IMR-90 (cell line): ENCODE results near the gene WNT4. TPM values are rescaled to one million over a fixed set of nuclear protein-coding genes. Genes with fewer than 3 reads are reported as not detected.

Experiments used
- ATAC-seq: fragments of 200-7000 bp; cut with Tn5 transposase; 2 replicates; pipeline ENCODE4 v1.9.1; 2020; ENCODE audit warnings: low read depth, mild to moderate bottlenecking, moderate library complexity
- BruUV-seq: library from RNA; stranded (reverse); fragments of 400-500 nt; replicated peaks from 2 replicates; lab custom pipeline; 2021; lab: Mats Ljungman, UMichigan
- CTCF ChIA-PET: fragments of 300-600 bp; formaldehyde crosslinking; extraction: SDS; loops from one replicate; lab custom pipeline; 2021; ENCODE audit warnings: antibody characterized with exemption; lab: Yijun Ruan, JAX
- POLR2A ChIA-PET: fragments of 300-600 bp; sonication (Branson Sonifier 250); formaldehyde crosslinking; loops from one replicate; lab custom pipeline; 2022; ENCODE audit warnings: antibody characterized with exemption; ENCODE audit not compliant: unreplicated experiment; lab: Charles Lee
- DNase-seq: peaks from one replicate; pipeline ENCODE4 v3.0.0; 2013
- H2AFZ ChIP-seq: replicated peaks from 2 replicates; pipeline ENCODE3; 2013; ENCODE audit warnings: low read length, mild to moderate bottlenecking; ENCODE audit not compliant: poor library complexity
- H2AK5ac ChIP-seq: 2 replicates; pipeline ENCODE4 v1.6.1; 2013; ENCODE audit warnings: low read depth, low read length, inconsistent platforms
- H2AK9ac ChIP-seq: replicated peaks from 2 replicates; pipeline ENCODE3; 2013; ENCODE audit warnings: mild to moderate bottlenecking, low read depth, low read length, moderate library complexity; ENCODE audit not compliant: poor library complexity
- H2BK120ac ChIP-seq: 2 replicates; pipeline ENCODE4 v1.6.1; 2013; ENCODE audit warnings: low read depth, low read length, inconsistent platforms
- H2BK15ac ChIP-seq: 3 replicates; pipeline ENCODE4 v1.6.1; 2013; ENCODE audit warnings: low read depth, low read length, inconsistent platforms
- H2BK20ac ChIP-seq: 2 replicates; pipeline ENCODE4 v1.6.1; 2013; ENCODE audit warnings: low read depth, mild to moderate bottlenecking, inconsistent platforms, low read length, moderate library complexity
- H2BK5ac ChIP-seq: 2 replicates; pipeline ENCODE4 v1.6.1; 2013; ENCODE audit warnings: mild to moderate bottlenecking, low read depth, low read length, inconsistent platforms; ENCODE audit not compliant: poor library complexity, severe bottlenecking
- H3K14ac ChIP-seq: replicated peaks from 2 replicates; pipeline ENCODE4 v1.6.1; 2013; ENCODE audit warnings: low read depth, low read length, inconsistent platforms
- H3K18ac ChIP-seq: 2 replicates; pipeline ENCODE4 v1.6.1; 2013; ENCODE audit warnings: low read depth, low read length, control low read depth
- H3K23ac ChIP-seq: 2 replicates; pipeline ENCODE4 v1.6.1; 2013; ENCODE audit warnings: low read depth, low read length, inconsistent platforms
- H3K27ac ChIP-seq: 2 replicates; pipeline ENCODE4 v1.5.1; 2013; ENCODE audit warnings: mild to moderate bottlenecking, control low read depth, low read length; ENCODE audit not compliant: insufficient read depth
- H3K27me3 ChIP-seq: 2 replicates; pipeline ENCODE4 v1.6.1; 2013; ENCODE audit warnings: low read length; ENCODE audit not compliant: control insufficient read depth, insufficient read depth
- H3K36me3 ChIP-seq: 2 replicates; pipeline ENCODE4 v1.6.1; 2013; ENCODE audit warnings: low read length, mixed read lengths; ENCODE audit not compliant: control insufficient read depth, insufficient read depth
- H3K4ac ChIP-seq: 2 replicates; pipeline ENCODE4 v1.6.1; 2013; ENCODE audit warnings: low read depth, low read length, inconsistent platforms
- H3K4me1 ChIP-seq: 2 replicates; pipeline ENCODE4 v1.6.1; 2013; ENCODE audit warnings: low read length, mixed read lengths; ENCODE audit not compliant: control insufficient read depth, insufficient read depth
- H3K4me2 ChIP-seq: 2 replicates; pipeline ENCODE4 v1.6.1; 2013; ENCODE audit warnings: low read depth, mild to moderate bottlenecking, control low read depth, low read length, moderate library complexity
- H3K4me3 ChIP-seq: 2 replicates; pipeline ENCODE4 v1.5.1; 2013; ENCODE audit warnings: low read depth, mild to moderate bottlenecking, control low read depth, low read length, moderate library complexity; ENCODE audit not compliant: insufficient read depth
- H3K56ac ChIP-seq: 2 replicates; pipeline ENCODE4 v1.6.1; 2013; ENCODE audit warnings: low read length, inconsistent platforms; ENCODE audit not compliant: insufficient read depth; ENCODE audit errors: extremely low read depth
- H3K79me1 ChIP-seq, 2 experiments: 2 replicates each; pipeline ENCODE4 v1.6.1; 2013; ENCODE audit warnings: low read length in 2 of 2, inconsistent platforms in 1 of 2, low read depth in 1 of 2
- H3K9ac ChIP-seq: 2 replicates; pipeline ENCODE4 v1.6.1; 2013; ENCODE audit warnings: low read depth, low read length, control low read depth
- H3K9me1 ChIP-seq: 2 replicates; pipeline ENCODE4 v1.6.1; 2013; ENCODE audit warnings: low read length, inconsistent platforms; ENCODE audit not compliant: insufficient read depth
- H3K9me3 ChIP-seq: 2 replicates; pipeline ENCODE4 v1.6.1; 2013; ENCODE audit warnings: low read length; ENCODE audit not compliant: control insufficient read depth, insufficient read depth
- H4K20me1 ChIP-seq: 2 replicates; pipeline ENCODE4 v1.6.1; 2013; ENCODE audit warnings: low read length, inconsistent platforms; ENCODE audit not compliant: insufficient read depth
- H4K5ac ChIP-seq: 2 replicates; pipeline ENCODE4 v1.6.1; 2013; ENCODE audit warnings: mild to moderate bottlenecking, low read depth, low read length, control low read depth
- H4K8ac ChIP-seq, 2 experiments: 2 replicates each; pipeline ENCODE4 v1.6.1; 2013; ENCODE audit warnings: low read depth in 2 of 2, low read length in 2 of 2, control low read depth in 1 of 2, inconsistent platforms in 1 of 2
- H4K91ac ChIP-seq: 2 replicates; pipeline ENCODE4 v1.6.1; 2013; ENCODE audit warnings: low read depth, low read length, inconsistent platforms; ENCODE audit not compliant: insufficient read depth
- BHLHE40 ChIP-seq: fragments of 150-350 bp; IDR thresholded peaks from 2 replicates; pipeline ENCODE4 v1.6.1; 2016; ENCODE audit warnings: mild to moderate bottlenecking, low read depth, low read length
- CEBPB ChIP-seq: IDR thresholded peaks from 2 replicates; pipeline ENCODE4 v1.6.1; 2012; ENCODE audit warnings: low read depth, low read length, improper control_type of control experiment
- CHD1 ChIP-seq: IDR thresholded peaks from 2 replicates; pipeline ENCODE4 v1.6.1; 2012; ENCODE audit warnings: low read depth, low read length, improper control_type of control experiment
- FOS ChIP-seq: fragments of 150-350 bp; IDR thresholded peaks from 2 replicates; pipeline ENCODE4 v1.6.1; 2016; ENCODE audit warnings: low read depth, low read length
- MAFK ChIP-seq: IDR thresholded peaks from 2 replicates; pipeline ENCODE4 v1.6.1; 2012; ENCODE audit warnings: low read depth, low read length, improper control_type of control experiment
- MAZ ChIP-seq: IDR thresholded peaks from 2 replicates; pipeline ENCODE4 v1.6.1; 2012; ENCODE audit warnings: low read depth, mild to moderate bottlenecking, low read length, improper control_type of control experiment, moderate library complexity, borderline replicate concordance
- MXI1 ChIP-seq: IDR thresholded peaks from 2 replicates; pipeline ENCODE4 v1.6.1; 2012; ENCODE audit warnings: low read depth, mild to moderate bottlenecking, low read length, moderate library complexity, borderline replicate concordance
- NFE2L2 ChIP-seq: fragments of 150-350 bp; IDR thresholded peaks from 2 replicates; pipeline ENCODE4 v1.6.1; 2016; ENCODE audit warnings: low read depth, mild to moderate bottlenecking, low read length
- POLR2A ChIP-seq: IDR thresholded peaks from 2 replicates; pipeline ENCODE4 v1.6.1; 2012; ENCODE audit warnings: mild to moderate bottlenecking, low read depth, low read length
- RAD21 ChIP-seq: IDR thresholded peaks from 2 replicates; pipeline ENCODE4 v1.6.1; 2012; ENCODE audit warnings: low read length, improper control_type of control experiment
- RCOR1 ChIP-seq: IDR thresholded peaks from 2 replicates; pipeline ENCODE4 v1.6.1; 2012; ENCODE audit warnings: mild to moderate bottlenecking, low read length, improper control_type of control experiment; ENCODE audit not compliant: insufficient replicate concordance
- RFX5 ChIP-seq: IDR thresholded peaks from 2 replicates; pipeline ENCODE4 v1.8.0; 2012; ENCODE audit warnings: low read depth, mild to moderate bottlenecking, low read length, moderate library complexity
- SMC3 ChIP-seq: fragments of 150-350 bp; IDR thresholded peaks from 2 replicates; pipeline ENCODE4 v1.6.1; 2016; ENCODE audit warnings: low read depth, mild to moderate bottlenecking, antibody characterized with exemption, low read length, moderate library complexity
- WGBS, 2 experiments: methylation state at CpG; one replicate each; pipeline versions ENCODE4 v1.1.5 to v1.1.7; 2013; ENCODE audit warnings: missing lambda C conversion rate in 2 of 2; ENCODE audit not compliant: insufficient read length in 1 of 2; ENCODE audit errors: extremely low coverage in 2 of 2; 5-methylcytosine and 5-hydroxymethylcytosine counted together
- dilution Hi-C: fragments of 300-500 bp; cut with HindIII; formaldehyde crosslinking; loops from one replicate; pipeline ENCODE4 v1.14.3; 2018; ENCODE audit warnings: low sequenced_read_pairs; ENCODE audit not compliant: unreplicated experiment
- in situ Hi-C: fragments of 300-500 bp; cut with MboI; formaldehyde crosslinking; loops from 3 replicates; pipeline ENCODE4 v1.14.3; 2019; ENCODE audit warnings: low sequenced_read_pairs, inconsistent platforms, mixed read lengths
- intact Hi-C: fragments of 100-400 bp; cut with micrococcal nuclease; formaldehyde crosslinking; loops from 2 replicates; pipeline ENCODE4 v1.10.0; 2022
- polyA plus RNA-seq, 3 experiments: library from polyadenylated mRNA; depleted of rRNA; stranded (reverse); fragments of >200 nt; gene quantifications; 2 replicates each; pipeline ENCODE4 v1.2.3, GENCODE V29; 2012; ENCODE audit warnings: low replicate concordance in 1 of 3
- total RNA-seq: library from RNA; depleted of rRNA; stranded (reverse); fragments of >200 nt; gene quantifications from 2 replicates; pipeline ENCODE4 v1.2.3, GENCODE V29; 2012
- TF ChIP-seq, protein P1 (sequence below): conservative IDR thresholded peaks from 2 replicates; pipeline ENCODE4 v1.5.1; 2012; ENCODE audit warnings: mild to moderate bottlenecking, low read depth, low read length, improper control_type of control experiment
- TF ChIP-seq, protein P2 (sequence below): fragments of 150-350 bp; IDR thresholded peaks from 2 replicates; pipeline ENCODE4 v1.6.1; 2017; ENCODE audit warnings: mild to moderate bottlenecking, antibody characterized with exemption, low read length, low read depth
- TF ChIP-seq, protein P3 (sequence below): fragments of 150-350 bp; IDR thresholded peaks from 2 replicates; pipeline ENCODE4 v1.6.1; 2016; ENCODE audit warnings: low read depth, mild to moderate bottlenecking, low read length, moderate library complexity, borderline replicate concordance

The WNT4 gene
- total and polyA plus RNA-seq, 2 of the 4 experiments (the other 2 are of a cell fraction) = not detected

DNA sequence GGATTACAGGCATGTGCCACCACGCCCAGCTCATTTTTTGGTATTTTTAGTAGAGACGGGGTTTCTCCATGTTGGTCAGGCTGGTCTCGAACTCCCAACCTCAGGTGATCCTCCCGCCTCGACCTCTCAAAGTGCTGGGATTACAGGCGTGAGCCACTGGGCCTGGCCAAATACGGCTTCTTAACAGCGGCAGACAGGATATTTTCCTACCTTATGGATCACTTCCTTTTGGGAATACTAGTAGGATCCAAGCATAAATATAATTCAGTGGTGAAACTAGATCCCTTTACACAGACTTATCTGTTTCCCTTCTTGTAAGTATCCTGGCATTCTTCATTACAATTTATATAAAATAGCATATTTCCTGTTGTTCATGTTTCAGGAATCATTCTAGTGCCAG, 40.9 kb downstream of the WNT4 start:
- H3K27me3 ChIP-seq = no peaks in the 10 kb centered on the region
- H3K4me2 ChIP-seq = no peak overlapping the region
- H4K8ac ChIP-seq = no peak overlapping the region
- H2BK120ac ChIP-seq = no peak overlapping the region
- H3K4me1 ChIP-seq = peaks cover 3% of the 10 kb centered on the region; the same call in 1 of the 2 replicates
- TF ChIP-seq, protein P1, sequence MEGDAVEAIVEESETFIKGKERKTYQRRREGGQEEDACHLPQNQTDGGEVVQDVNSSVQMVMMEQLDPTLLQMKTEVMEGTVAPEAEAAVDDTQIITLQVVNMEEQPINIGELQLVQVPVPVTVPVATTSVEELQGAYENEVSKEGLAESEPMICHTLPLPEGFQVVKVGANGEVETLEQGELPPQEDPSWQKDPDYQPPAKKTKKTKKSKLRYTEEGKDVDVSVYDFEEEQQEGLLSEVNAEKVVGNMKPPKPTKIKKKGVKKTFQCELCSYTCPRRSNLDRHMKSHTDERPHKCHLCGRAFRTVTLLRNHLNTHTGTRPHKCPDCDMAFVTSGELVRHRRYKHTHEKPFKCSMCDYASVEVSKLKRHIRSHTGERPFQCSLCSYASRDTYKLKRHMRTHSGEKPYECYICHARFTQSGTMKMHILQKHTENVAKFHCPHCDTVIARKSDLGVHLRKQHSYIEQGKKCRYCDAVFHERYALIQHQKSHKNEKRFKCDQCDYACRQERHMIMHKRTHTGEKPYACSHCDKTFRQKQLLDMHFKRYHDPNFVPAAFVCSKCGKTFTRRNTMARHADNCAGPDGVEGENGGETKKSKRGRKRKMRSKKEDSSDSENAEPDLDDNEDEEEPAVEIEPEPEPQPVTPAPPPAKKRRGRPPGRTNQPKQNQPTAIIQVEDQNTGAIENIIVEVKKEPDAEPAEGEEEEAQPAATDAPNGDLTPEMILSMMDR = no peak
- TF ChIP-seq FOS (no peak), SMC3 (no peak), RFX5 (no peak), NFE2L2 (no peak), RAD21 (no peak), POLR2A (no peak), MXI1 (no peak), CEBPB (no peak), MAZ (no peak), RCOR1 (no peak), BHLHE40 (no peak), CHD1 (no peak), MAFK (no peak)
- TF ChIP-seq, protein P2, sequence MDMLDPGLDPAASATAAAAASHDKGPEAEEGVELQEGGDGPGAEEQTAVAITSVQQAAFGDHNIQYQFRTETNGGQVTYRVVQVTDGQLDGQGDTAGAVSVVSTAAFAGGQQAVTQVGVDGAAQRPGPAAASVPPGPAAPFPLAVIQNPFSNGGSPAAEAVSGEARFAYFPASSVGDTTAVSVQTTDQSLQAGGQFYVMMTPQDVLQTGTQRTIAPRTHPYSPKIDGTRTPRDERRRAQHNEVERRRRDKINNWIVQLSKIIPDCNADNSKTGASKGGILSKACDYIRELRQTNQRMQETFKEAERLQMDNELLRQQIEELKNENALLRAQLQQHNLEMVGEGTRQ = no peak
- TF ChIP-seq, protein P3, sequence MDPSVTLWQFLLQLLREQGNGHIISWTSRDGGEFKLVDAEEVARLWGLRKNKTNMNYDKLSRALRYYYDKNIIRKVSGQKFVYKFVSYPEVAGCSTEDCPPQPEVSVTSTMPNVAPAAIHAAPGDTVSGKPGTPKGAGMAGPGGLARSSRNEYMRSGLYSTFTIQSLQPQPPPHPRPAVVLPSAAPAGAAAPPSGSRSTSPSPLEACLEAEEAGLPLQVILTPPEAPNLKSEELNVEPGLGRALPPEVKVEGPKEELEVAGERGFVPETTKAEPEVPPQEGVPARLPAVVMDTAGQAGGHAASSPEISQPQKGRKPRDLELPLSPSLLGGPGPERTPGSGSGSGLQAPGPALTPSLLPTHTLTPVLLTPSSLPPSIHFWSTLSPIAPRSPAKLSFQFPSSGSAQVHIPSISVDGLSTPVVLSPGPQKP = no peak
- H3K9ac ChIP-seq = no peak overlapping the region
- no peak overlapping the region for H4K5ac ChIP-seq
- POLR2A ChIA-PET = no interaction called here
- intact Hi-C loops = loop anchor here (10.0 kb wide), 1 partner anchor 543 kb away; the partner anchor contains the start of gene C1QC
- no peak overlapping the region for H3K4me3 ChIP-seq
- H3K4ac ChIP-seq = no peak overlapping the region
- in situ Hi-C loops = no loop called here
- no peak overlapping the region for H3K14ac ChIP-seq
- H2BK15ac ChIP-seq = no peak overlapping the region
- H3K9me3 ChIP-seq = no peaks in the 10 kb centered on the region
- H2BK5ac ChIP-seq = no peak overlapping the region
- peaks cover 18% of the 10 kb centered on the region for H3K36me3 ChIP-seq
- dilution Hi-C loops = no loop called here
- no peak overlapping the region for H3K18ac ChIP-seq
- peaks cover 58 to 83% of the 10 kb centered on the region in 2 experiments for H3K79me1 ChIP-seq
- no peak overlapping the region for H2AFZ ChIP-seq
- H3K9me1 ChIP-seq = peaks cover 11% of the 10 kb centered on the region
- DNase-seq (no peak), ATAC-seq (no peak)
- no peak overlapping the region for H2AK9ac ChIP-seq
- CTCF ChIA-PET = no interaction called here
- H4K91ac ChIP-seq = no peak overlapping the region
- no peak overlapping the region for H2BK20ac ChIP-seq
- H3K56ac ChIP-seq = no peak overlapping the region
- H3K27ac ChIP-seq = no peak overlapping the region
- H4K20me1 ChIP-seq = peaks cover 88% of the 10 kb centered on the region
- 100% methylated on average over 3 of the region's 8 CpGs; no CpG with 5 or more reads in 1 of the 2 experiments for WGBS, 2 experiments
- no peak overlapping the region for H2AK5ac ChIP-seq
- BruUV-seq = no TSS peak
- H3K23ac ChIP-seq = no peak overlapping the region
